Activated B cell treated with CpG ODN at 0.5 μM for 24 hours (primary cell): ENCODE data around the gene CPT1A. TPM values are rescaled to one million over a fixed set of nuclear protein-coding genes. Genes with fewer than 3 reads are reported as not detected.

Source experiments
- ATAC-seq: fragments of 200-7000 bp; cut with Tn5 transposase; one replicate; pipeline ENCODE4 v1.10.0; 2021; ENCODE audit warnings: low read depth, mild to moderate bottlenecking, moderate library complexity
- CTCF ChIA-PET: fragments of 350-600 bp; sonication (Branson Sonifier 250); formaldehyde crosslinking; loops from one replicate; lab custom pipeline; 2021; ENCODE audit warnings: antibody characterized with exemption; lab: Charles Lee
- POLR2A ChIA-PET: fragments of 350-600 bp; sonication (Branson Sonifier 250); formaldehyde crosslinking; loops from one replicate; lab custom pipeline; 2021; ENCODE audit warnings: antibody characterized with exemption; lab: Charles Lee
- DNase-seq: peaks from one replicate; pipeline ENCODE4 v3.0.0; 2022
- H3K27ac Mint-ChIP-seq: one replicate; pipeline ENCODE4 v1.8.0; 2020; ENCODE audit warnings: mixed read lengths
- H3K27me3 Mint-ChIP-seq: one replicate; pipeline ENCODE4 v1.8.0; 2021; ENCODE audit warnings: mixed read lengths
- H3K36me3 Mint-ChIP-seq: one replicate; pipeline ENCODE4 v1.8.0; 2021; ENCODE audit warnings: low read depth, mixed read lengths
- H3K4me1 Mint-ChIP-seq: one replicate; pipeline ENCODE4 v1.8.0; 2021; ENCODE audit warnings: mixed read lengths
- H3K4me3 Mint-ChIP-seq: one replicate; pipeline ENCODE4 v1.8.0; 2020; ENCODE audit warnings: mild to moderate bottlenecking, mixed read lengths
- H3K9me3 Mint-ChIP-seq: one replicate; pipeline ENCODE4 v1.8.0; 2020; ENCODE audit warnings: mixed read lengths
- intact Hi-C: fragments of 100-400 bp; cut with micrococcal nuclease; formaldehyde crosslinking; loops from one replicate; pipeline ENCODE4 v1.15.1; 2024
- total RNA-seq: library from RNA; stranded (reverse); gene quantifications from 2 replicates; pipeline ENCODE4 v1.2.3, GENCODE V29; 2022
- TF ChIP-seq, protein P1 (sequence below): fragments of 200-600 bp; IDR thresholded peaks from one replicate; pipeline ENCODE4 v1.8.0; 2022; ENCODE audit warnings: antibody characterized with exemption, mild to moderate bottlenecking

CPT1A gene
- total RNA-seq, 1 donor from 2014 or later: 17.2 TPM

GRCh38 chr11:68831124-68831523 is 10.6 kb downstream of the CPT1A start:
- peaks cover 10% of the 10 kb centered on the region for H3K36me3 Mint-ChIP-seq
- intact Hi-C loops: no loop called here
- POLR2A ChIA-PET: no interaction called here

GRCh38 chr11:68829581-68829980 is 12.1 kb downstream of the CPT1A start:
- CTCF ChIA-PET: interaction anchor here (1.3 kb wide), 1 partner anchor 9 kb away, joined by 3 read pairs; no protein-coding TSS in a partner anchor
- Mint-ChIP-seq H3K27me3 (no peaks in the 10 kb centered on the region), H3K4me1 (peaks cover 45% of the 10 kb centered on the region)

More at GRCh38 chr11:68831124-68831523, 10.6 kb downstream of the CPT1A start:
- DNase-seq: no peak
- Mint-ChIP-seq H3K27me3 (no peaks in the 10 kb centered on the region), H3K27ac (no peak overlapping the region), H3K4me3 (no peak overlapping the region), H3K4me1 (peaks cover 33% of the 10 kb centered on the region), H3K9me3 (no peaks in the 10 kb centered on the region)
- TF ChIP-seq, protein P1, sequence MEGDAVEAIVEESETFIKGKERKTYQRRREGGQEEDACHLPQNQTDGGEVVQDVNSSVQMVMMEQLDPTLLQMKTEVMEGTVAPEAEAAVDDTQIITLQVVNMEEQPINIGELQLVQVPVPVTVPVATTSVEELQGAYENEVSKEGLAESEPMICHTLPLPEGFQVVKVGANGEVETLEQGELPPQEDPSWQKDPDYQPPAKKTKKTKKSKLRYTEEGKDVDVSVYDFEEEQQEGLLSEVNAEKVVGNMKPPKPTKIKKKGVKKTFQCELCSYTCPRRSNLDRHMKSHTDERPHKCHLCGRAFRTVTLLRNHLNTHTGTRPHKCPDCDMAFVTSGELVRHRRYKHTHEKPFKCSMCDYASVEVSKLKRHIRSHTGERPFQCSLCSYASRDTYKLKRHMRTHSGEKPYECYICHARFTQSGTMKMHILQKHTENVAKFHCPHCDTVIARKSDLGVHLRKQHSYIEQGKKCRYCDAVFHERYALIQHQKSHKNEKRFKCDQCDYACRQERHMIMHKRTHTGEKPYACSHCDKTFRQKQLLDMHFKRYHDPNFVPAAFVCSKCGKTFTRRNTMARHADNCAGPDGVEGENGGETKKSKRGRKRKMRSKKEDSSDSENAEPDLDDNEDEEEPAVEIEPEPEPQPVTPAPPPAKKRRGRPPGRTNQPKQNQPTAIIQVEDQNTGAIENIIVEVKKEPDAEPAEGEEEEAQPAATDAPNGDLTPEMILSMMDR: no peak
- CTCF ChIA-PET: interaction anchor here (0.6 kb wide), 1 partner anchor 14 kb away, joined by 3 read pairs; no protein-coding TSS in a partner anchor
- ATAC-seq: no peak

GRCh38 chr11:68828957-68829356 is 12.8 kb downstream of the CPT1A start:
- ATAC-seq (no peak), DNase-seq (no peak)
- TF ChIP-seq, protein P1: no peak
- peak overlapping the region; percentile 33 for H3K27ac Mint-ChIP-seq
- H3K4me1 Mint-ChIP-seq: peaks cover 45% of the 10 kb centered on the region
- no peaks in the 10 kb centered on the region for H3K27me3 Mint-ChIP-seq
- H3K9me3 Mint-ChIP-seq: no peaks in the 10 kb centered on the region
- ChIA-PET POLR2A (interaction anchor here (1.3 to 3.1 kb wide), 5 partner anchors 10 to 15 kb away, joined by 3 to 17 read pairs (median 6); partner anchors contain the start of gene CPT1A), CTCF (interaction anchor here (5.8 kb wide), 1 partner anchor 15 kb away, joined by 41 read pairs; the partner anchor contains the start of gene CPT1A)
- H3K36me3 Mint-ChIP-seq: peaks cover 10% of the 10 kb centered on the region
- intact Hi-C loops: loop anchor here (1.0 kb wide), 1 partner anchor 10 kb away; no protein-coding TSS in a partner anchor
- peak overlapping the region; percentile 59 for H3K4me3 Mint-ChIP-seq

More at GRCh38 chr11:68829581-68829980, 12.1 kb downstream of the CPT1A start:
- intact Hi-C loops: no loop called here
- Mint-ChIP-seq H3K9me3 (no peaks in the 10 kb centered on the region), H3K4me3 (peak overlapping the region; percentile 59), H3K27ac (no peak overlapping the region), H3K36me3 (peaks cover 10% of the 10 kb centered on the region)
- TF ChIP-seq, protein P1: no peak
- POLR2A ChIA-PET: interaction anchor here (2.1 to 3.1 kb wide), 2 partner anchors 9 to 16 kb away, joined by 6 to 17 read pairs; no protein-coding TSS in a partner anchor
- ATAC-seq (no peak), DNase-seq (no peak)

DNA sequence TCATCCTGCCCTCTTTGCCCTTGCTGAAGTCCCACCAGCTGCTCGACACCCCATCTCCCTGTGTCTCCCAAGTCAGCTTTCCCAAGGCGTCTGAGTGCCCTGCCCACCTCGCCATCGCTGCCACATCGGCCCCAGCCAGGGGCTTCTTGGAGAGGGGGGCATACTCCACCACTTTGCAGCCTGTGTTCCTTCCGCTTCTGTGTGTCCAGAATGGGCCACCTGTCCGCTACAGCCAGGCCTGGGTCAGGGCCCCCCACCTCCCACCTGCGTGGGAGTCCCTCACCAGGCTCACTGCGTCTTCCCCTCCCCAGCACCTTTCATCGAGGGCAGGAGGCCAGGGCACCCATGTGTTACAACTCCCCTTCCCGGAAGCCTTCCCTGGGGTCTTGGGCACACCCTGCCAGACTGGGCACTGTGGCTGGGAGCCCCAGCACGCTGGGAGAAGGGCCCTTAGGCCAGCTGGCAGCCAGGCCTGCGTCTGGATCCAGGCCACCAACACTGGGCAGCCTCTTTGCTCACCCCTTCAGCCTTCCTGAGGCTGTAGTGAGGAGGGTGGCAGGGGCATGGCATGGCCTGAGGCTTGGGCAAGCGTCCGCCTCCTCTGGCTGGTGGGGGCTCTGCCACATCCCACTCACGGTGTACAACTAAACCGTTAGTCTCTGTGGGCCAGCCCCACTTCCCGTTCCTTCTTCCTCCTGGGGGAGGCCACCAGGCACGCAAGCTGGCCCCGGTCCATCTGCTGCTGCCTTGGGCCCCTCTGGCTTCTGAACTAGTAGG is 13.4 kb downstream of the CPT1A start:
- intact Hi-C loops: loop anchor here (1.0 kb wide), 1 partner anchor 11 kb away; no protein-coding TSS in a partner anchor
- H3K4me1 Mint-ChIP-seq: peaks cover 45% of the 10 kb centered on the region
- TF ChIP-seq, protein P1: no peak
- POLR2A ChIA-PET: interaction anchor here (1.3 to 3.1 kb wide), 5 partner anchors 10 to 15 kb away, joined by 3 to 17 read pairs (median 6); partner anchors contain the start of gene CPT1A
- peak overlapping the region; percentile 59 for H3K4me3 Mint-ChIP-seq
- H3K27me3 Mint-ChIP-seq: no peaks in the 10 kb centered on the region
- peak overlapping the region; percentile 33 for H3K27ac Mint-ChIP-seq
- H3K36me3 Mint-ChIP-seq: peaks cover 10% of the 10 kb centered on the region
- peak; percentile 20 for DNase-seq
- CTCF ChIA-PET: interaction anchor here (5.8 kb wide), 1 partner anchor 15 kb away, joined by 41 read pairs; the partner anchor contains the start of gene CPT1A
- peak; percentile 56 for ATAC-seq
- no peaks in the 10 kb centered on the region for H3K9me3 Mint-ChIP-seq
